Measurements from ENCODE around the gene RRAS2. TPM values are rescaled to one million over a fixed set of nuclear protein-coding genes. Genes with fewer than 3 reads are reported as not detected.

The RRAS2 gene
- total RNA-seq, 2 experiments from 2014 or later = 0.60 TPM; not detected in 1

DNA sequence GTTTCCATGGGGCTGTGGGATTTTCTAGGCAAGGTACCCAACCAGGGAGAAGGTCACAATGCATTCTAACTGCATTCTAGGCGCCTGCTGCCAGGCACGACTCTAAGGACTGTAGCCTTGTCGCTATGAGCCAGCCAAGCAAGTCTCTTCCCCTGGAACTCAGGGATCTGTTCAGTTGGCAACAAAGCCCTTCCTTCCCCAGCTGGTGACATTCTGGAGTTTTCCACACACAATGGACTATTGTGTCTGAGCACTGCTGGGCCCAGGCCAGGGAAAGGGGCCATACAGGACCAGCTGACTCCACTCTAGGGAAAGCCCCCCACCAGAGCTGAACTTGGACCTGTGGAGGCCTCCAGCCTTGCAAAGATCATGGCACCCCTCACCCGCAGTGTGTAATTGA is 116.8 kb downstream of the RRAS2 start:
- Histone ChIP-seq H3K4me3 (ENCODE audit: low read depth, low read length, poor library complexity, severe bottlenecking) (no peak overlapping the region), H3K36me3 (ENCODE audit: insufficient read depth, low read length) (no peaks in the 10 kb centered on the region), H3K9me2 (ENCODE audit: insufficient read depth, low read length) (no peaks in the 10 kb centered on the region), H3K4me1 (ENCODE audit: insufficient read depth, low read length, poor library complexity, severe bottlenecking) (peaks cover 14% of the 10 kb centered on the region), H4K20me1 (ENCODE audit: insufficient read depth, low read length) (no peaks in the 10 kb centered on the region), H3K27ac (ENCODE audit: low read depth, low read length, poor library complexity, severe bottlenecking) (no peak overlapping the region), H3K4me2 (ENCODE audit: low read length) (no peak overlapping the region), H3K79me2 (ENCODE audit: insufficient read depth, low read depth, low read length) (no peaks in the 10 kb centered on the region), H2AFZ (ENCODE audit: low read length) (no peak overlapping the region), H3K9me3 (ENCODE audit: low read length) (no peaks in the 10 kb centered on the region)
- TF ChIP-seq EZH2phosphoT487 (IDR thresholded peaks at IDR 0.05; ENCODE audit: borderline replicate concordance, low read depth, low read length) = no peak
- TF ChIP-seq, protein P1, sequence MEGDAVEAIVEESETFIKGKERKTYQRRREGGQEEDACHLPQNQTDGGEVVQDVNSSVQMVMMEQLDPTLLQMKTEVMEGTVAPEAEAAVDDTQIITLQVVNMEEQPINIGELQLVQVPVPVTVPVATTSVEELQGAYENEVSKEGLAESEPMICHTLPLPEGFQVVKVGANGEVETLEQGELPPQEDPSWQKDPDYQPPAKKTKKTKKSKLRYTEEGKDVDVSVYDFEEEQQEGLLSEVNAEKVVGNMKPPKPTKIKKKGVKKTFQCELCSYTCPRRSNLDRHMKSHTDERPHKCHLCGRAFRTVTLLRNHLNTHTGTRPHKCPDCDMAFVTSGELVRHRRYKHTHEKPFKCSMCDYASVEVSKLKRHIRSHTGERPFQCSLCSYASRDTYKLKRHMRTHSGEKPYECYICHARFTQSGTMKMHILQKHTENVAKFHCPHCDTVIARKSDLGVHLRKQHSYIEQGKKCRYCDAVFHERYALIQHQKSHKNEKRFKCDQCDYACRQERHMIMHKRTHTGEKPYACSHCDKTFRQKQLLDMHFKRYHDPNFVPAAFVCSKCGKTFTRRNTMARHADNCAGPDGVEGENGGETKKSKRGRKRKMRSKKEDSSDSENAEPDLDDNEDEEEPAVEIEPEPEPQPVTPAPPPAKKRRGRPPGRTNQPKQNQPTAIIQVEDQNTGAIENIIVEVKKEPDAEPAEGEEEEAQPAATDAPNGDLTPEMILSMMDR (conservative IDR thresholded peaks at IDR 0.05; ENCODE audit: low read length) = no peak
- no peak for DNase-seq (ENCODE audit: low spot score)
- POLR2A ChIA-PET = no interaction called here
- intact Hi-C loops (cut with micrococcal nuclease; ENCODE audit: unreplicated experiment) = no loop called here
- BruUV-seq (replicated peaks) = no TSS peak
- CTCF ChIA-PET (ENCODE audit: unreplicated experiment) = no interaction called here

DNA sequence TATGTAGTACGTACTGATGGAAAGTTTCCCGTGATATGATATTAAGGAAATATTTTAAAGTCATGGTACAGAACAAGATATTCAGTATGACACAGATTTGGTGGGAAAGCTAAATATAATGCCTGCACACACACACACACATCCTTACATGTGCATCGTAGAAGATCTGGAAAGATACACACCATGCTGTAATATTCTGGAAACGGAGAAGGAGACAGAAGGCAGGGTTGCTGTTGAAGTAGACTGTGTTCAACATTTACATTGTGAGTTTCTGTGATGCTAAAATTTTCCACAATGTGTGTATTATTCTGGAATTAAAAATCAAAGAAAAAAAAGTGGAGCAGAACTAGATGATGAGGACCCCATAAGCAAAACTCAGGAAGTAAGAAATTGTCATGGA is 118.0 kb downstream of the RRAS2 start:
- Histone ChIP-seq H3K4me3 (ENCODE audit: low read depth, low read length, poor library complexity, severe bottlenecking) (no peak overlapping the region), H3K27ac (ENCODE audit: low read depth, low read length, poor library complexity, severe bottlenecking) (no peak overlapping the region), H3K9me3 (ENCODE audit: low read length) (no peaks in the 10 kb centered on the region), H3K4me2 (ENCODE audit: low read length) (no peak overlapping the region), H3K4me1 (ENCODE audit: insufficient read depth, low read length, poor library complexity, severe bottlenecking) (peaks cover 22% of the 10 kb centered on the region), H3K36me3 (ENCODE audit: insufficient read depth, low read length) (no peaks in the 10 kb centered on the region), H3K79me2 (ENCODE audit: insufficient read depth, low read depth, low read length) (no peaks in the 10 kb centered on the region), H4K20me1 (ENCODE audit: insufficient read depth, low read length) (no peaks in the 10 kb centered on the region), H3K9me2 (ENCODE audit: insufficient read depth, low read length) (no peaks in the 10 kb centered on the region), H2AFZ (ENCODE audit: low read length) (no peak overlapping the region)
- ChIA-PET CTCF (ENCODE audit: unreplicated experiment) (interaction anchor here (0.6 to 1.2 kb wide), 2 partner anchors 14 to 465 kb away, joined by 3 read pairs; no protein-coding TSS in a partner anchor), POLR2A (interaction anchor here (0.6 to 1.8 kb wide), 4 partner anchors 133 to 469 kb away, joined by 3 to 6 read pairs (median 4); no protein-coding TSS in a partner anchor)
- no peak for DNase-seq (ENCODE audit: low spot score)
- intact Hi-C loops (cut with micrococcal nuclease; ENCODE audit: unreplicated experiment) = no loop called here
- TF ChIP-seq, protein P1 (conservative IDR thresholded peaks at IDR 0.05; ENCODE audit: low read length) = no peak
- no peak for TF ChIP-seq EZH2phosphoT487 (IDR thresholded peaks at IDR 0.05; ENCODE audit: borderline replicate concordance, low read depth, low read length)
- no TSS peak for BruUV-seq (replicated peaks)

GRCh38 chr11:14240221-14240620 is 118.8 kb downstream of the RRAS2 start:
- H3K36me3 ChIP-seq (ENCODE audit: insufficient read depth, low read length) = no peaks in the 10 kb centered on the region
- H4K20me1 ChIP-seq (ENCODE audit: insufficient read depth, low read length) = no peaks in the 10 kb centered on the region
- ChIA-PET CTCF (ENCODE audit: unreplicated experiment) (interaction anchor here (0.6 kb wide), 1 partner anchor 14 kb away, joined by 3 read pairs; no protein-coding TSS in a partner anchor), POLR2A (interaction anchor here (0.6 to 1.8 kb wide), 5 partner anchors 134 to 468 kb away, joined by 3 to 6 read pairs (median 3); no protein-coding TSS in a partner anchor)
- H3K9me2 ChIP-seq (ENCODE audit: insufficient read depth, low read length) = no peaks in the 10 kb centered on the region
- BruUV-seq (replicated peaks) = no TSS peak
- no peak overlapping the region for H3K4me2 ChIP-seq (ENCODE audit: low read length)
- H3K9me3 ChIP-seq (ENCODE audit: low read length) = no peaks in the 10 kb centered on the region
- H3K79me2 ChIP-seq (ENCODE audit: insufficient read depth, low read depth, low read length) = no peaks in the 10 kb centered on the region
- no peak overlapping the region for H3K4me3 ChIP-seq (ENCODE audit: low read depth, low read length, poor library complexity, severe bottlenecking)
- no peak overlapping the region for H2AFZ ChIP-seq (ENCODE audit: low read length)
- TF ChIP-seq, protein P1 (conservative IDR thresholded peaks at IDR 0.05; ENCODE audit: low read length) = no peak
- TF ChIP-seq EZH2phosphoT487 (IDR thresholded peaks at IDR 0.05; ENCODE audit: borderline replicate concordance, low read depth, low read length) = no peak
- H3K27ac ChIP-seq (ENCODE audit: low read depth, low read length, poor library complexity, severe bottlenecking) = no peak overlapping the region
- no peak for DNase-seq (ENCODE audit: low spot score)
- intact Hi-C loops (cut with micrococcal nuclease; ENCODE audit: unreplicated experiment) = no loop called here
- peaks cover 22% of the 10 kb centered on the region for H3K4me1 ChIP-seq (ENCODE audit: insufficient read depth, low read length, poor library complexity, severe bottlenecking)
